ENCODE measurements around the gene FUS. TPM values are rescaled to one million over a fixed set of nuclear protein-coding genes. Genes with fewer than 3 reads are reported as not detected.

Gene FUS
- total RNA-seq, 1 experiment from 2014 or later: 522 TPM

GRCh38 chr16:31204871-31205666, 25.1 kb downstream of the FUS start:
- Histone ChIP-seq H3K4me2 (ENCODE audit: low read length) (no peak overlapping the region), H3K9me3 (ENCODE audit: control insufficient read depth in 1 of 2, insufficient read depth in 1 of 2, low read depth in 1 of 2, low read length in 2 of 2) (no peaks in the 10 kb centered on the region), H3K27me3 (ENCODE audit: insufficient read depth, low read length) (no peaks in the 10 kb centered on the region), H3K9ac (ENCODE audit: low read length) (no peak overlapping the region), H3K36me3 (ENCODE audit: control insufficient read depth in 1 of 2, insufficient read depth in 2 of 2, low read length in 2 of 2) (peaks cover 0 to 6% of the 10 kb centered on the region in 2 experiments; a peak in 1 of 4 replicates), H3K9me2 (ENCODE audit: insufficient read depth) (no peaks in the 10 kb centered on the region), H3K4me3 (replicated peaks in 1 of 2; ENCODE audit: low read depth in 1 of 2, low read length in 2 of 2) (no peak overlapping the region), H2AFZ (ENCODE audit: low read depth, low read length, poor library complexity, severe bottlenecking) (no peak overlapping the region), H3K79me2 (ENCODE audit: insufficient read depth, low read length) (no peaks in the 10 kb centered on the region), H3K4me1 (ENCODE audit: control insufficient read depth in 1 of 2, insufficient read depth in 2 of 2, low read length in 2 of 2) (peaks cover 0 to 6% of the 10 kb centered on the region in 2 experiments; a peak in 1 of 4 replicates), H3K27ac (ENCODE audit: low read depth, low read length) (no peak overlapping the region), H4K20me1 (ENCODE audit: insufficient read depth) (no peaks in the 10 kb centered on the region)
- no TSS peak for BruUV-seq (replicated peaks)
- no peak for TF ChIP-seq SRF (IDR thresholded peaks at IDR 0.05; ENCODE audit: low read depth)
- intact Hi-C loops (cut with micrococcal nuclease): no loop called here
- ChIA-PET POLR2A (no interaction called here), CTCF (no interaction called here), RAD21 (ENCODE audit: low non-redundant PET in 1 of 2, low total read pairs in 2 of 2, uncharacterized antibody in 2 of 2, unreplicated experiment in 2 of 2) (no interaction called here)
- ATAC-seq: no peak
- DNase-seq (ENCODE audit: low read depth, low spot score): no peak

- no peak overlapping the region for H3K27ac ChIP-seq (ENCODE audit: low read depth, low read length)
- no peaks in the 10 kb centered on the region for H3K9me2 ChIP-seq (ENCODE audit: insufficient read depth)
- H3K4me3 ChIP-seq (replicated peaks in 1 of 2; ENCODE audit: low read depth in 1 of 2, low read length in 2 of 2): no peak overlapping the region
- H4K20me1 ChIP-seq (ENCODE audit: insufficient read depth): no peaks in the 10 kb centered on the region
- no peaks in the 10 kb centered on the region for H3K79me2 ChIP-seq (ENCODE audit: insufficient read depth, low read length)
- RAD21 ChIA-PET (ENCODE audit: low non-redundant PET in 1 of 2, low total read pairs in 2 of 2, uncharacterized antibody in 2 of 2, unreplicated experiment in 2 of 2): no interaction called here
- no peak overlapping the region for H3K9ac ChIP-seq (ENCODE audit: low read length)
- CTCF ChIA-PET: no interaction called here
- no peak overlapping the region for H2AFZ ChIP-seq (ENCODE audit: low read depth, low read length, poor library complexity, severe bottlenecking)
- H3K4me1 ChIP-seq (ENCODE audit: control insufficient read depth in 1 of 2, insufficient read depth in 2 of 2, low read length in 2 of 2): peaks cover 0 to 9% of the 10 kb centered on the region in 2 experiments; a peak in 1 of 4 replicates
- BruUV-seq (replicated peaks): no TSS peak
- no peaks in the 10 kb centered on the region for H3K27me3 ChIP-seq (ENCODE audit: insufficient read depth, low read length)
- H3K4me2 ChIP-seq (ENCODE audit: low read length): no peak overlapping the region
- POLR2A ChIA-PET: interaction anchor here (1.0 kb wide), 1 partner anchor 9 kb away, joined by 3 read pairs; no protein-coding TSS in a partner anchor
- DNase-seq (ENCODE audit: low read depth, low spot score) (no peak), ATAC-seq (no peak)
- H3K36me3 ChIP-seq (ENCODE audit: control insufficient read depth in 1 of 2, insufficient read depth in 2 of 2, low read length in 2 of 2): no peaks in the 10 kb centered on the region
- intact Hi-C loops (cut with micrococcal nuclease): no loop called here
- H3K9me3 ChIP-seq (ENCODE audit: control insufficient read depth in 1 of 2, insufficient read depth in 1 of 2, low read depth in 1 of 2, low read length in 2 of 2): no peaks in the 10 kb centered on the region
- TF ChIP-seq ZNF274 (IDR thresholded peaks at IDR 0.05; ENCODE audit: low read depth, low read length): no peak
- no peak for TF ChIP-seq EGR1 (IDR thresholded peaks at IDR 0.05; ENCODE audit: low read depth)
- no peak for TF ChIP-seq FOSL1 (IDR thresholded peaks at IDR 0.05; ENCODE audit: low read depth)
- TF ChIP-seq ELF1 (IDR thresholded peaks at IDR 0.05; ENCODE audit: borderline replicate concordance, low read depth): no peak
- no peak for TF ChIP-seq MAX (IDR thresholded peaks at IDR 0.05)
- TF ChIP-seq, protein P1, sequence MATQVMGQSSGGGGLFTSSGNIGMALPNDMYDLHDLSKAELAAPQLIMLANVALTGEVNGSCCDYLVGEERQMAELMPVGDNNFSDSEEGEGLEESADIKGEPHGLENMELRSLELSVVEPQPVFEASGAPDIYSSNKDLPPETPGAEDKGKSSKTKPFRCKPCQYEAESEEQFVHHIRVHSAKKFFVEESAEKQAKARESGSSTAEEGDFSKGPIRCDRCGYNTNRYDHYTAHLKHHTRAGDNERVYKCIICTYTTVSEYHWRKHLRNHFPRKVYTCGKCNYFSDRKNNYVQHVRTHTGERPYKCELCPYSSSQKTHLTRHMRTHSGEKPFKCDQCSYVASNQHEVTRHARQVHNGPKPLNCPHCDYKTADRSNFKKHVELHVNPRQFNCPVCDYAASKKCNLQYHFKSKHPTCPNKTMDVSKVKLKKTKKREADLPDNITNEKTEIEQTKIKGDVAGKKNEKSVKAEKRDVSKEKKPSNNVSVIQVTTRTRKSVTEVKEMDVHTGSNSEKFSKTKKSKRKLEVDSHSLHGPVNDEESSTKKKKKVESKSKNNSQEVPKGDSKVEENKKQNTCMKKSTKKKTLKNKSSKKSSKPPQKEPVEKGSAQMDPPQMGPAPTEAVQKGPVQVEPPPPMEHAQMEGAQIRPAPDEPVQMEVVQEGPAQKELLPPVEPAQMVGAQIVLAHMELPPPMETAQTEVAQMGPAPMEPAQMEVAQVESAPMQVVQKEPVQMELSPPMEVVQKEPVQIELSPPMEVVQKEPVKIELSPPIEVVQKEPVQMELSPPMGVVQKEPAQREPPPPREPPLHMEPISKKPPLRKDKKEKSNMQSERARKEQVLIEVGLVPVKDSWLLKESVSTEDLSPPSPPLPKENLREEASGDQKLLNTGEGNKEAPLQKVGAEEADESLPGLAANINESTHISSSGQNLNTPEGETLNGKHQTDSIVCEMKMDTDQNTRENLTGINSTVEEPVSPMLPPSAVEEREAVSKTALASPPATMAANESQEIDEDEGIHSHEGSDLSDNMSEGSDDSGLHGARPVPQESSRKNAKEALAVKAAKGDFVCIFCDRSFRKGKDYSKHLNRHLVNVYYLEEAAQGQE (IDR thresholded peaks at IDR 0.05; ENCODE audit: low read depth): no peak
- TF ChIP-seq YY1 (IDR thresholded peaks at IDR 0.05; ENCODE audit: extremely low read depth, insufficient replicate concordance, low read depth, low read length): no peak
- TF ChIP-seq EZH2 (IDR thresholded peaks at IDR 0.05): no peak
- no peak for TF ChIP-seq RAD21 (IDR thresholded peaks at IDR 0.05; ENCODE audit: low read depth)
- TF ChIP-seq SP1 (IDR thresholded peaks at IDR 0.05; ENCODE audit: low read depth): no peak
- TF ChIP-seq, protein P2, sequence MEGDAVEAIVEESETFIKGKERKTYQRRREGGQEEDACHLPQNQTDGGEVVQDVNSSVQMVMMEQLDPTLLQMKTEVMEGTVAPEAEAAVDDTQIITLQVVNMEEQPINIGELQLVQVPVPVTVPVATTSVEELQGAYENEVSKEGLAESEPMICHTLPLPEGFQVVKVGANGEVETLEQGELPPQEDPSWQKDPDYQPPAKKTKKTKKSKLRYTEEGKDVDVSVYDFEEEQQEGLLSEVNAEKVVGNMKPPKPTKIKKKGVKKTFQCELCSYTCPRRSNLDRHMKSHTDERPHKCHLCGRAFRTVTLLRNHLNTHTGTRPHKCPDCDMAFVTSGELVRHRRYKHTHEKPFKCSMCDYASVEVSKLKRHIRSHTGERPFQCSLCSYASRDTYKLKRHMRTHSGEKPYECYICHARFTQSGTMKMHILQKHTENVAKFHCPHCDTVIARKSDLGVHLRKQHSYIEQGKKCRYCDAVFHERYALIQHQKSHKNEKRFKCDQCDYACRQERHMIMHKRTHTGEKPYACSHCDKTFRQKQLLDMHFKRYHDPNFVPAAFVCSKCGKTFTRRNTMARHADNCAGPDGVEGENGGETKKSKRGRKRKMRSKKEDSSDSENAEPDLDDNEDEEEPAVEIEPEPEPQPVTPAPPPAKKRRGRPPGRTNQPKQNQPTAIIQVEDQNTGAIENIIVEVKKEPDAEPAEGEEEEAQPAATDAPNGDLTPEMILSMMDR (IDR thresholded peaks at IDR 0.05 in 2 of 3, conservative IDR thresholded peaks at IDR 0.05 in 1 of 3; ENCODE audit: borderline replicate concordance in 1 of 3, insufficient read depth in 1 of 3, low read depth in 2 of 3, low read length in 2 of 3): no peak
- no peak for TF ChIP-seq POLR2AphosphoS5 (IDR thresholded peaks at IDR 0.05; ENCODE audit: low read depth, low read length)
- no peak for TF ChIP-seq CEBPB (IDR thresholded peaks at IDR 0.05; ENCODE audit: low read depth)
These were observed 26.8 kb downstream of the FUS start for GRCh38 chr16:31206776-31207175.
